PFSK-1 (cell line): ENCODE measurements around the gene SPATA16.

Source experiments
- FOXP2 ChIP-seq: optimal IDR thresholded peaks from 2 replicates; pipeline ENCODE3; 2011; ENCODE audit warnings: borderline replicate concordance, control low read depth, inconsistent platforms; ENCODE audit not compliant: insufficient read depth; ENCODE audit errors: extremely low read length, extremely low read depth
- POLR2AphosphoS5 ChIP-seq: IDR thresholded peaks from 2 replicates; pipeline ENCODE4 v1.6.1; 2012; ENCODE audit warnings: low read depth, mild to moderate bottlenecking, control low read depth, low read length, moderate library complexity
- SIN3A ChIP-seq: IDR thresholded peaks from 2 replicates; pipeline ENCODE4 v1.6.1; 2012; ENCODE audit warnings: mild to moderate bottlenecking, low read length, moderate library complexity, borderline replicate concordance; ENCODE audit not compliant: insufficient read depth
- TAF1 ChIP-seq: IDR thresholded peaks from 2 replicates; pipeline ENCODE4 v1.6.1; 2012; ENCODE audit warnings: low read length, control low read depth, borderline replicate concordance; ENCODE audit not compliant: insufficient read depth
- TF ChIP-seq, protein P1 (sequence below), 2 experiments: IDR thresholded peaks; 2 replicates each; pipeline versions ENCODE4 v1.6.1 to v1.8.0; 2011 to 2012; ENCODE audit warnings: low read depth in 2 of 2, low read length in 2 of 2, control low read depth in 1 of 2, inconsistent platforms in 1 of 2, mild to moderate bottlenecking in 1 of 2, moderate library complexity in 1 of 2; ENCODE audit not compliant: insufficient read depth in 1 of 2

DNA sequence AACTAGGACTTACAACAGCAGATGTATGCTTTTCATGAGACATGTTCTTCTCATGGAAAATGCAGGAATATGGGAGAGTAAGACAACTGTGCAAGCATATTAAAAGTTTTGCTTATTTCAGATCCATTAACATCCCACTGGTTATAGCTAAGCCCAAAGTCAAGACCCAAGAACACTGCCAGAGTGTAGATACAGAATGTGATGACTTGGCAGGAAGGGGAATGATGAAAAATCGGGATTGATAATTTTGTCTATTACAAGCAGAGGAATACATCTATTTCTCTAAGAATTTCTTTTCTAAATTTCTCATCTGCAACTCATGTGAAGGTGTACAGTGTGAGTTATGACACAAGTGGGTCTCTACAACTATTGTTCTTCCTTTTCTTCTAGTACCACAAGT lies 76.4 kb downstream of the SPATA16 start:
- TF ChIP-seq TAF1 (no peak), POLR2AphosphoS5 (no peak), SIN3A (no peak), FOXP2 (no peak)
- TF ChIP-seq, protein P1, sequence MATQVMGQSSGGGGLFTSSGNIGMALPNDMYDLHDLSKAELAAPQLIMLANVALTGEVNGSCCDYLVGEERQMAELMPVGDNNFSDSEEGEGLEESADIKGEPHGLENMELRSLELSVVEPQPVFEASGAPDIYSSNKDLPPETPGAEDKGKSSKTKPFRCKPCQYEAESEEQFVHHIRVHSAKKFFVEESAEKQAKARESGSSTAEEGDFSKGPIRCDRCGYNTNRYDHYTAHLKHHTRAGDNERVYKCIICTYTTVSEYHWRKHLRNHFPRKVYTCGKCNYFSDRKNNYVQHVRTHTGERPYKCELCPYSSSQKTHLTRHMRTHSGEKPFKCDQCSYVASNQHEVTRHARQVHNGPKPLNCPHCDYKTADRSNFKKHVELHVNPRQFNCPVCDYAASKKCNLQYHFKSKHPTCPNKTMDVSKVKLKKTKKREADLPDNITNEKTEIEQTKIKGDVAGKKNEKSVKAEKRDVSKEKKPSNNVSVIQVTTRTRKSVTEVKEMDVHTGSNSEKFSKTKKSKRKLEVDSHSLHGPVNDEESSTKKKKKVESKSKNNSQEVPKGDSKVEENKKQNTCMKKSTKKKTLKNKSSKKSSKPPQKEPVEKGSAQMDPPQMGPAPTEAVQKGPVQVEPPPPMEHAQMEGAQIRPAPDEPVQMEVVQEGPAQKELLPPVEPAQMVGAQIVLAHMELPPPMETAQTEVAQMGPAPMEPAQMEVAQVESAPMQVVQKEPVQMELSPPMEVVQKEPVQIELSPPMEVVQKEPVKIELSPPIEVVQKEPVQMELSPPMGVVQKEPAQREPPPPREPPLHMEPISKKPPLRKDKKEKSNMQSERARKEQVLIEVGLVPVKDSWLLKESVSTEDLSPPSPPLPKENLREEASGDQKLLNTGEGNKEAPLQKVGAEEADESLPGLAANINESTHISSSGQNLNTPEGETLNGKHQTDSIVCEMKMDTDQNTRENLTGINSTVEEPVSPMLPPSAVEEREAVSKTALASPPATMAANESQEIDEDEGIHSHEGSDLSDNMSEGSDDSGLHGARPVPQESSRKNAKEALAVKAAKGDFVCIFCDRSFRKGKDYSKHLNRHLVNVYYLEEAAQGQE (IDR thresholded peaks at IDR 0.05; ENCODE audit: insufficient read depth in 1 of 2, low read depth in 2 of 2, low read length in 2 of 2) = no peak
